DMS53 treated with DMSO at 0.1 percent for 48 hours (cell line): ENCODE data around the gene GPR180.

Source experiments
- DNase-seq: peaks from one replicate; lab custom pipeline; 2025; ENCODE audit not compliant: unreplicated experiment; lab: John Stamatoyannopoulos, UW

The GPR180 gene

DNA sequence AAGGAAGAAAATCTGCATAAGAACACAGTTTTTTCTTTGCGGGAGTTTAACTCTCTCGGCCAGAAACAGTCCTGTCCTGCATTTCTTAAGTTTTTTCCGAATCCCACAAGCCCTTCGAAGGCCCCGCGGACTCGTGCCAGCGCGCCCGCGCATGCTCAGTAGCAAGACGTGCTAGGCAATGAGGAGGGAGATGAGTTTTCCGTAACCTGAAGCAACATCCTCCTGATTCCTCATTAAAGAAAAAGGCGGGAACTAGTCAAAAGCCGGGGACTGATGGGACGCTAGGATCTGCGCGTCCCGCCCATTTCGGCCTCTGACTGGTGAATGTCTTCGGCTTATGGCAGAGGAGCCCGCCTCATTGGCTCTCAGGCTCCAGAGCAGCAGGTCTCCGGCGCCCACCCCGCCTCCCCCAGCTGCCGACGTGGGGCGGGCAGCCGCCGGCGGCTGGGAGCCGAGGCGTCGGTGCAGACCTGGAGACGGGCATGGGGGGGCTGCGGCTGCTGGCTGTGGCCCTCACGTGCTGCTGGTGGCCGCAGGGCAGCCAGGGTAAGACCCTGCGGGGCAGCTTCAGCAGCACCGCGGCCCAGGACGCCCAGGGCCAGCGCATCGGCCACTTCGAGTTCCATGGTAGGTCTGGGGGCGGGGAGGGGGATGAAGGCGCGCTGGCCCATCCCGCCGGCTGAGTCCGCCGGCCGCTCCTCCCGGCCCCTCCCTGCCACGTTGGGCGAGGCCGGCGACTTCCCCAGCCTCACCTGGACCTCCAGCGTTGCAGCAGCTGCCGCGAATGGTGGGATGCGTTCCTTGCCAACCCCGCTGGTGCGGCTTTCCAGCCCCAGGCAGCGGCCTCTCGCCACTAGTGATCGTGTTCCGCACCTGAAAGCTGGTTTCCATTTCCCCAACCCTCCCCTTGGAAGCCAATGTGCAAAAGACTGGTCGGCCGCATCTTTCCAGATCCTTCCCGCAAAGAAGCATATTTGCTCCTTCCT, at the start of gene GPR180:
TSS of gene GPR180 (plus strand) at position 412 of the 986 bp plus-strand sequence. CDS start at position 483, 71 bp downstream.
- peak; percentile 84 for DNase-seq

DNA sequence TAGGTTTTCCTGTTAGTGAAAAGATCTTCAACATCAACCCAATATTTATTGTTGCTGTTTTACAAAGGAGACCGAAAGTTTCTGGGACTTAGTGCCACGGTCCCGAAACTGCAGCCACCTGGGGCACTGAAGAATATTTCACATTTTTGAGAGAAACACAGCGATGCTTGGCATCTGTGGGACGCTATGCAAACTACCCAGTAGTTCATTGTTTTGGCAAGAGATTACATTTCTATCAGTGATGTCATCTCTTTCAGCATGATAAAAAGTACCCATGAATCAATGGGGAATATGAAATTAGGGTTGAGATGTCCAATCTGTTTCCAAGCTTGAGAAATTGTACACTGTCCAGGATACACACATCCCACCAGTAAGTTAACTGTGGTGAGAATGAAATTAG, 49.6 kb upstream of the GPR180 start:
- DNase-seq: no peak

DNA sequence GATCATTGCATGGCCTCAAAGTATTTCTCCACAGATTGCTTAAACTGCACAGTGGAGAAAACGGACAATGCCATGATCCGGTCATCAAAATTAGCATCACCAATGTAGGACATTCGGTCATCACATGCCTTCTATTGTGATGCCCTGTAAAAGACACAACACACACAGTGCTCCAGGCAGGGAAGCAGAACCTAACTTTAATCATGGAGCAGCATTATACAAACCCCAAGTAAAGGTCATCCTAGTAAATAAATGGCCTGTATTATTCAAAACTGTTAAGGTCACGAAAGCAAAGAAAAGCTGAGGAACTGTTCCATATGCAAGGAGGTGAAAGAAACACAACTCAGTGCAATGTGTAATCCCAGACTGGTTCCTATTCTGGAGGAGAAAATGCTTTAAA, 47.9 kb upstream of the GPR180 start:
- no peak for DNase-seq

DNA sequence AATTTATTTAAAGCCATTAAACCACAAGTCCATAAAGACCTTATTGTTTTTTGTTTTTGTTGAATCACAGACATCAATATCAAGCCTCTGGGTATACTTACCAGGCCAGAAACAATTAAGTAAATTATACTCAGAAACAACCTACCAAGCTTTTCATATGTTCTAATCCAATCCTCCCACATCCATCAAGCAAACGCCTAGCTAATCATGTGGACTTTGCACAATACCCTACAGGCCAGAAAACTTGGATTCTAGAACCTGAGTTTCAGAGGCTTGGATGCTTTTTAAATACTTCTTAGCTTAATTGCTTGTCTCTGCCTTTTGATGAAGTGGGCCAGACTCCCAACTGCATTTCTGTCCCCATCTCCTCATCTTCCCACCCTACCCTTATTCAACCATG, 45.6 kb upstream of the GPR180 start:
- DNase-seq: no peak

DNA sequence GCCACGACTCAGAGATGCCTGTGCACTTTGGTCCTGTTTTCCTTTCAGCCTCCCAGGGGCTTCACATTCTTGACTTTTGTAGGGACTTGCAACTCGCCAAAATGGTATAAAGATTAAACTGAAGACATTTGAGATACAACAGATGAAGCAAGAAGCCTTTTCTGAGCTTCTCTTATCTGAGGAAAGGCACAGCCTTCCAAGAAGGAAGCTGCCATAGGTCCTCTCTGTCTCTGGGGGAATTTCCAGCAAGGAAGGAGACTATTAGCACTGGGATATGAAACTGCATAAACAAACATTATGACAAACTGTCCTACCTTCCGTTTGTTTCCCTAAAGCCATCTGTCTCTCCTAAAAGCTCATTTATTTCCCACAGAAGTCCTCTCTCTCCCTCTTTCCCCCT, 45.0 kb upstream of the GPR180 start:
- DNase-seq: no peak

DNA sequence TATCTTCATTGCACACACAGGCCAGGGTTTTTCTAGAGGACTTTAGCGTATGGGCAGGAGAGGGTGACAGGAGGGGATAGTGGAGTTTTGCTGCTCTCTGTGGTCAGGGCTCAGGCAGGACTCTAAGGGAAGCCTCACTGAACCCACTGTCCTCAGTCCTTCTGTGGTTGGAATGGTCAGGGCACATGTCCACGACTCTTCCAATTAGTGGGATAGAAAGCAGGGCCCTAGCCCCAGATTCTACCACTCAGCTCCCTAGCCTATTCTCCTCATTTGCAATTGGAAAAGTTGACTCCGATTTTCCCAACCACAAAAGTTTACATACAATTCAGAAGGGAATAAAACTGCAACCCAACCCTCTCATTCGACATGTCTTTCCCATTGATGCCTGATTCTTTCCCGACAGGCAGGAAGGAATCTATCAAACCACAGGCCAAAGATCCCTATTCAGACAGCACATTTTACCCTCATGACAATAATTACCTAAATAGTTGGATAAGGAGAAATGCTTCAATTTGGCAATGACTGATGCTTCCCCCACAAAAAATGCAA, 43.9 kb upstream of the GPR180 start:
- no peak for DNase-seq

DNA sequence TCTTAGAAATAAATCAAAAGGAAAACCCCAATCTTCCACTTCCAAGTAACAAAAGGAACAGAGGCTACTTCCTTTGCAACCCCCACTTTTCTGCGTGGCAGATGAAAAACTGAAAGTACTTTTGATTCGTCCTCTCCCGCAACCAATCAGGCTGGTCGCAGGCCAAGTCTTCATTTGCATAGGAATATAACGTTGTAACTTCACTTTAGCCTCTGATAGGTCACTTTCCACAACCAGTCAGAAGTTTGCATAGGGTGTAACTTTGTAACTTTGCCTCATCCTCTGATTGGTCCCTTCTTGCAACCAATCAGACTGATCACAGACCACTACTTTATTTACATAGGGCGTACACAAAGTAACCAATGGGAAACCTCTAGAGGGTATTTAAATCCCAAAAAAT, 42.9 kb upstream of the GPR180 start:
- DNase-seq: no peak

DNA sequence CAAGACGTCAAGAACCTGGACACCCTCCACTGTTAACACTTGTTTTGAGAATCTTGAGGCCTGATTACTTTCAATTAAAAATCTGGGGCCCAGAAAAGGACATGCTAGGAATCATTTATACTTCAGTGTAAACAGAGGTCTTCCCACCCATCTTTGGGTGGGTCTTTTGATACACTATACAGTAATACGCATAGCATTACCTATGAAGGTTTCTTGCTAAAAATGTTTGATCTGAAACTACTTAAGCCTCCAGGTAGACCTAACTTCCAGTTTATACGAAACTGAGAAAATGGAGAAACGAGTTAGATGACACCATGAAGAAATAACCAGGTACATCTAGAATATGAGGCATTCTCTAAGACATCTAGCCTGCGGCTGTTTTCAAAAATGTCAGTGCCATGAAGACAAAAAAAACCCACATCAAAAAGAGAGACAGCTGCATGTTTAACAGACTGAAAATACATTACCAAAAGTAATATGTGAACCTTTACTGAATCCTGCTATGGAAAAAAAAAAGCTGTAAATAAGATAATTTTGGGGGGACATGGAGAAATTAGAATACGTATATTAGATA, 42.3 kb upstream of the GPR180 start:
- DNase-seq: no peak

DNA sequence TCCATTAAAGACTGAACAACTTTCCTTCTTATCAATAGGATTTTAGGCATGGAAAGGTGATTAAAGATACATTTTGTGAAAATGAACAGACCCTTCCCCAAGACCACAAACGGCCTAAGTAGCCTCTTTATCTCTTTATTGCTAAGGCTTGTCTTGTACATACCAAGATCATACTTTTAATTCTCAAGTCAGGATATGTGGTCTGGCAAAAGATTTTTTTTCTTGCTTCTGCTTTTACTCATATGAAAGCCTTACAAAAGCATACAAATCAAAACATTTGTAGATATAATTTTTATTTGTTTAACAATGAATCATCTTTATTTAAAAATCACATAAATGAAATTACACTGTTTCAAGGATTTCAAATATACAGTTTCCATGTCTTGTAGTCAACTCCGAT, 41.5 kb upstream of the GPR180 start:
- no peak for DNase-seq

DNA sequence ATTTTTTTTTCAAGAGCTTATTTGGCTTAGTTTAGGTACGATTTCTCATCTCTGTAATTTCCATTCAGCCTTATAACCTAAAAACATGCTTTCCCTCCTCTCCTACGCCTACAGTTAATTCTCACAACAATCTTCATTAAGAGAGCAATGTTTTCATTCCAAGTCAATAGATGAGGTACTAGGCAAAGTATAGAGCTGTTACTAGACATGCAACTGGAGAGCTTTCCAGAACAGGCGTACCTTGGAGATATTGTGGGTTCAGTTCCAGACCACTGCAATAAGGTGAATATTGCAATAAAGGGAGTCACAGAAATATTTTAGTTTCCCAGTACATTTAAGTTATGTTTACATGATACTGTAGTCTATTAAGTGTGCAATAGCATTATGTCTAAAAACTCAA, 40.5 kb upstream of the GPR180 start:
- no peak for DNase-seq

DNA sequence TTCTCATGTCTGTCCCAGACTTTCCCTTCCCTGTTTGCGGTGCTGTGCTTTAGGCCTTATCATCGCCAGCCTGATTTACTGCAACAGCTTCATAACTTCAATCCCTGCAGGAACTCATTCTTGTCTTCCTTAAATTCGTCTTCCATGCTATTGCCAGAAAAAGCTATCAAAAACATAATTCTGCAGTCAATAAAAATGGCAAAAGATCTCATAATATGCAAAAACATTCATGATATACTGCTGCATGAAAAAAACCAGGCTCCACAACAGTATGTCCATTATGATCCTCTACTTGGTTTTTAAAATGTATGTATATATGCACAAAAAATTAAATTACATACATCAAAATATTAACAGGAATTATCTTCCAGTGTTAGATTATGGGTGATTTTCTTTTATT, 34.1 kb upstream of the GPR180 start:
- no peak for DNase-seq

DNA sequence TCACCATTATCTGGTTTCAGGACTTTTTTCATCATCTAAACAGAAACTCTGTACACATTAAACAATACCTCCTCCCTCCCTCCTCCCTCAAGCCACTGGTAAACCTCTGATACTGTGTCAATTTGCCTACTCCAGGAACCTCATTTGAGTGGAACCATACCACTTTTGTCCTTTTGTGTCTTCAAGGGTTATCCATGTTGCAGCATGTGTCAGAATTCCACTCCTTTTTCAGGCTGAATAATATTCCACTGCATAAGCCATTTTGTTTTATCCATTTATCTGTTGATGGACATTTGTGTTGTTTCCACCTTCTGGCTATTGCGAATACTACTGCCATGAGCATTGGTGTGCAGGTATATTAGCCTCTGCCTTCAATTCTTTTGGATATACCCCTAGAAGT, 33.2 kb upstream of the GPR180 start:
- DNase-seq: no peak

DNA sequence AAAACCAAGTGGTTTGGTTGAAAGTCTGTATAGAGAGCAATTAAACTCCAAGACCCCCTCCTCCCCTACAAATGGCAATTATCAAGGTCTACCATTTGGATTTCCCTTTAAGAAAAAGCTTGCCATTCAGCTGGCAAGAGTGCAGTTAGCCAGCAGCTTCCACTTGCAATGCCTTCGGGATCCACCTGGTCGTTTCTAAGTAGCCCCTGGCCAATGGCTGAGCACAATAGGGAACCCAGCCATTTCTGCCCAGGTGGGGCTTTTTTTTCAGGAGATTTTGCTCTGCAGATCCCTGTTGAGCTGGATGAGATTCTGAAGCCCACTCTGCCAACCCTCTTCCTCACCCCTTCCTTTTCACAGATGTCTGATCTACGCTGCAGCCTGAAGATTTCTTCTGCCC, 32.0 kb upstream of the GPR180 start:
- DNase-seq: no peak

DNA sequence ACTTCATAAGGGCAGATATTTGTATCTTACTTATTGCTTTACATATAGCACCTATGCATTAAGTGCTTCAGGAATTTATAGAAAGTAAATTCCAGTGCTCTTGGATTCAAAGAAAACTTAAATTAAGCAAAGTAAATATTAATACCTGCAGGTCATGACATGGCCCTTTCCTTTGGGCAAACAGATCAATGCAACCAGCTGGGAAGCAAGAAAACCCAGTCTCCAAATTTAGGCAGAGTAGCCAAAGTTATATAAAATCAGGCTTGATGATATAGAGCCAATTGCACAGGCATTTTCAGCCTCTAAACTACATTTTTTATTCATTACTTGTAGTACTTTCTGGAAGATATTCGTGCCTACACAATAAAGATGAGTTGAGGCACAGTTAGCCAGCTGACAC, 22.6 kb upstream of the GPR180 start:
- no peak for DNase-seq

DNA sequence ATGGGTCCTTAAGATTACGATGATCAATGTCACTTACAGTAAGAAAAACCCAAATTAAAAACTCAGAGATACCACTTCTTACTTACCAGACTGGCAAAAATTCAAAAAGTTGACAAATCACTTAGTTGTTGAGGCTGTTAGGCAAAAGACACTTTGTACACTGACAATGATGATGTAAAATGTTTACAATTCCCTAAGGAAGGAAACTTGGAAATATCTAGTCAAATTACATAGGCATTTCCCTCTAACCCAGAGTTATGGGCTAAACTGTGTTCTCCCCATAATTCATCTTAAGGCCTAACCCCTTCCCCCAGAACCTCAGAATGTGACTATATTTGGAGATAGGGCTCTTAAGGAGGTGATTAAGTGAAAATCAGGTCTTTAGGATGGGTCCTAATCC, 17.7 kb upstream of the GPR180 start:
- DNase-seq: no peak

DNA sequence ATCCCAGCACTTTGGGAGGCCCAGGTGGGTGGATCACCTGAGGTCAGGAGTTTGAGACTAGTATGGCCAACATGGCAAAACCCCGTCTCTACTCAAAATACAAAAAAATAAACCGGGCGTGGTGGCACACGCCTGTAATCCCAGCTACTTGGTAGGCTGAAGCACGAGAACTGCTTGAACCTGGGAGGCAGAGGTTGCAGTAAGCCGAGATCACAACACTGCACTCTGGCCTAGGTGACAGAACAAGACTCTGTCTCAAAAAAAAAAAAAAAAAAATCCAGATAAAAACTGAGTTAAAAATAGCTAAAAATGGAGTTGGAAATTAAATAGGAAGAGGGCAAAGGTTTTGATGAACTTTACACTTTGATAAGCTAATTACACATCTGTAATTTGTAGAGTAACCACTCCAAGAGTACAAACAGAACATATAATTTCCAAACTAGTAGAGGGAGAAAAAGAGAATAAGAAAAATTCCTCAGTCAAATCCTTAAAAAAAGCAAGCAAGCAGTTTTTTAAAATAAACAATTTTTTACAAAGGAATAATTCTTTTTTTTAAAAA, 16.0 kb upstream of the GPR180 start:
- DNase-seq: no peak

DNA sequence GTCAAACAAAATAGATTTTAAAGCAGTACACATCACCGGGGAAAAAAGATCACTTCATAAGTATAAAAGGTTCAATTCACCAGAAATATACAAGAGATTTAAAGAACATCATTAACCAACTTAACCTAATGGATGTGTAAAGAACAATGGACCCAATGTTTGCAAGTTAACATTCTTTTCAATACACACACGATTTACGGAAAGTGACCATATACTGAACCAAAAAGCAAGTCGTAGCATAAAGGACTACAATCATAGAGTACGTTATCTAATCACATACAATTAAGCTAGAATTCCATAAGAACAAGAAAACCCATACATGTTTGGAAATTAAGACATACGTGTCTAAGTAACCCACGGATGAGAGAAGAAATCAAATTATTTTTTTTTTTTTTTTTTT, 15.3 kb upstream of the GPR180 start:
- DNase-seq: no peak

DNA sequence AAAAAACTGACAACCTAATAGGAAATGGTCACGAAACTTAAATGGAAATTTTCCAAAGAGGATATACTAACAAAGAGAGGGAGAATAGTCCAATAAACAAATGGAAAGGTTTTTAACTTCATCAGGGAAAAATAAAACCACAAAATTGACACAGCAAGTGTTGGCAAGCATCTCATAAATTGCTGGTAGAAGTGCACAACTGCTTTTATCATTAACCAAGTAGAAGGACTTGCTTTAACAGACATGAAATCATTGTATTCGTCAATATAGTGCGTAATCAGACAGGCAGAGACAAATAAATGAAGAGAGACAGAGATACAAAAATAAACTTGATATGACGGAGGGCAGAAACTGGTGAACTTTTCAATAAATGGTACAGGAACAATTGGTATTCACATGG, 13.1 kb upstream of the GPR180 start:
- DNase-seq: no peak

DNA sequence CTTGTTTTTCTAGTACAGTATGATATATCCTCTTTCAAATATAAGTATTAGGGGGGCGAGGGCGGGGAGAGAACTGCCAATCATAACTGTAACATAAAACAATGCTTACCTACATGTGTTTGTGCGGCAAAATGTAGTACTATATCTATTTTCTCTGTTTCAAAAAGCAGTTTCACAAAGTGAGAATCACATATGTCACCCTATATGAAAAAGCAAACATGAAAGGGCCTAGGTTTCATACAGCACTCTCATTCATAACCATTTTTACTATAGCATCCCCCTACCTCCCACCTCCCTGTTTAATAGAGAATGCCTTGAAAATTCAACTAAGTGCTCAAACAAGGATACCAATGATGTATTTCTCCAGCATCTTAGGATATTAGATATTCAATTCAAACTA, 10.9 kb upstream of the GPR180 start:
- DNase-seq: no peak

DNA sequence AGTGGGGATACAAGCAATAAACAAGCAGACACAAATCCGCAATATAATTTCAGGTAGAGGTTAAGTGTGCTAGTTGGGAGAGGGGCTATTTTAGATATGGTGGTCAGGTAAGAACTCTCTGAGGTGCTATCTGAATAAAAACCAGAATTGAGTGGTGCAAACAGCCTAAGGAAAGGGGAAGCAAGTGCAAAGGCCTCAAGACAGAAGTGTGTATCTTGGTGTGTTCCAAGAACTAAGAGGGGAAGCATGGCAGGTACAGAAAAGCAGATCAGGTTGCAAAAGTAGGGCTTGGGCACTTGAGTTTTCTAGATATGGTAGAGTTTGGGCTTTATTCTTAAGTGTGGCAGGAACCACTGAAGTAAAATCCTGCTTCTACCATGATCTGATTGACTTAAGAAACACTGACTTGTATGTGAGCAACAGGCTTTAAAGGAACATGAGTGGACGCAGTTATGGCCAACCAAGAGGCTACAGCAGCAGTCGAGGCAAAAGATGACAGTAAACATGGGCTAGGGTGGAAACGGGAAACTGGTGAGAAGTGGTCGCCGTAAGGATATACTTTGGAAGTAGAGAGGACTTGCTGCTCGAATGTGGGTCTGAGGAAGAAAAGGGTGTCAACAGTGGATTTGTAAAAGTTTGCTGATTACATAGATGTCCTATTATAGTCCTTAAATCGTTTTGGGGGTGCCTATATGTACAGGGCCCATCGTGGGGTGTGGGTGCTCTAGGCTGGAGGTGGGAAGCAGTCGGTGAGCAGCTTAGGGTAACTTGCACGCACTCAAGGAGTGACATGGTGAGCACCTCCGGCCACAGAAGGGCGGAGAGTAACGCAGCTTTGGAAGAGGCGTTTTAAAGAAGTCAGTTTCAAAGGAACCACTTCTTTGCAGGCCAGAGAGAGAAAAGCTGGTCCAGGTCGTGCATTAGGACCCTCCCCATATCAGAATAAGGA, 6.4 kb upstream of the GPR180 start:
- no peak for DNase-seq
